ENCODE data around the gene PTRH1. TPM values are rescaled to one million over a fixed set of nuclear protein-coding genes. Genes with fewer than 3 reads are reported as not detected.

PTRH1 gene
- polyA plus RNA-seq, 1 of the 3 experiments (the other 2 are of a cell fraction), result 42.2 TPM

DNA sequence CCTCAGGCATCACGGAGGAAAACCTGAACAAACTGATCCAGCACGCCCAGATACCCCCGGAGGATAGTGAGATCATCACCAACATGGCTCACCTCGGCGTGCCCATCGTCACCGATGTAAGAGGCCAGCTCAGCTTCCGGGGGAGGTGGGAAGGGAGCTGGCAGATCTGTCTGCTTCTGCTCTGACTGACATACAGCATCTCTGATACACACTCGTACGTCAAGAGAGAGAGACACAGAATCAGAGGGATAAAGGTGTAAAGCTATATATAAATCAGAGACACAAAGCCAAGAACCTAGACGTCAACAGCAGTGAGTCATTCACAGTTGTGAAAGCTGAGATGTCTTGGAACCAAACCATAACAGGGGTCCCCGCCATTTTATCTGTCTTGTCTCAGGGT lies 38.8 kb downstream of the PTRH1 start:
- Histone ChIP-seq H3K4me1 (ENCODE audit: control insufficient read depth in 1 of 2, insufficient read depth in 2 of 2, low read depth in 1 of 2, low read length in 1 of 2) (no peaks in the 10 kb centered on the region), H3K4me3 (ENCODE audit: low read depth in 2 of 2, low read length in 1 of 2) (no peak overlapping the region), H4K20me1 (ENCODE audit: insufficient read depth) (no peaks in the 10 kb centered on the region), H3K36me3 (replicated peaks in 1 of 2; ENCODE audit: control insufficient read depth in 1 of 2, insufficient read depth in 2 of 2, low read length in 1 of 2) (peaks cover 24 to 69% of the 10 kb centered on the region in 2 experiments), H3K27me3 (ENCODE audit: insufficient read depth) (no peaks in the 10 kb centered on the region), H3K9me3 (no peaks in the 10 kb centered on the region), H3K4me2 (no peak overlapping the region), H3K79me2 (ENCODE audit: insufficient read depth) (no peaks in the 10 kb centered on the region), H3K9ac (no peak overlapping the region), H3K9me2 (no peaks in the 10 kb centered on the region), H3F3A (replicated peaks; ENCODE audit: insufficient read depth) (no peaks in the 10 kb centered on the region), H2AFZ (ENCODE audit: low read depth) (no peak overlapping the region), H3K27ac (ENCODE audit: low read depth in 2 of 2, low read length in 1 of 2) (no peak overlapping the region)
- WGBS (ENCODE audit: low lambda C conversion rate), result 93% methylated on average over 10 of the region's 12 CpGs
- CTCF ChIA-PET, result interaction anchor here (1.1 kb wide), 1 partner anchor 8 kb away, joined by 3 read pairs; no protein-coding TSS in a partner anchor
- no peak for DNase-seq
- POLR2A ChIA-PET, result no interaction called here
- TF ChIP-seq GATA2 (CRISPR knock-in tag; IDR thresholded peaks at IDR 0.05) (no peak), MXI1 (IDR thresholded peaks at IDR 0.05; ENCODE audit: low read depth, low read length) (no peak), GABPA (IDR thresholded peaks at IDR 0.05; ENCODE audit: low read depth) (no peak), SIN3A (IDR thresholded peaks at IDR 0.05; ENCODE audit: borderline replicate concordance, low read depth, low read length) (no peak), TAF1 (IDR thresholded peaks at IDR 0.05; ENCODE audit: borderline replicate concordance, low read depth, low read length) (no peak), TEAD4 (IDR thresholded peaks at IDR 0.05; ENCODE audit: borderline replicate concordance, insufficient read depth) (no peak), EZH2phosphoT487 (IDR thresholded peaks at IDR 0.05; ENCODE audit: borderline replicate concordance, low read depth) (no peak), EP300 (IDR thresholded peaks at IDR 0.05; ENCODE audit: borderline replicate concordance in 1 of 2, low read depth in 1 of 2, low read length in 1 of 2) (no peak), FOXM1 (IDR thresholded peaks at IDR 0.05; ENCODE audit: low read depth) (no peak), FOXJ3 (CRISPR knock-in tag; IDR thresholded peaks at IDR 0.05) (no peak), ELF1 (IDR thresholded peaks at IDR 0.05) (no peak), JUND (IDR thresholded peaks at IDR 0.05) (no peak), RAD21 (IDR thresholded peaks at IDR 0.05; ENCODE audit: low read length) (no peak)
- TF ChIP-seq, protein P1, sequence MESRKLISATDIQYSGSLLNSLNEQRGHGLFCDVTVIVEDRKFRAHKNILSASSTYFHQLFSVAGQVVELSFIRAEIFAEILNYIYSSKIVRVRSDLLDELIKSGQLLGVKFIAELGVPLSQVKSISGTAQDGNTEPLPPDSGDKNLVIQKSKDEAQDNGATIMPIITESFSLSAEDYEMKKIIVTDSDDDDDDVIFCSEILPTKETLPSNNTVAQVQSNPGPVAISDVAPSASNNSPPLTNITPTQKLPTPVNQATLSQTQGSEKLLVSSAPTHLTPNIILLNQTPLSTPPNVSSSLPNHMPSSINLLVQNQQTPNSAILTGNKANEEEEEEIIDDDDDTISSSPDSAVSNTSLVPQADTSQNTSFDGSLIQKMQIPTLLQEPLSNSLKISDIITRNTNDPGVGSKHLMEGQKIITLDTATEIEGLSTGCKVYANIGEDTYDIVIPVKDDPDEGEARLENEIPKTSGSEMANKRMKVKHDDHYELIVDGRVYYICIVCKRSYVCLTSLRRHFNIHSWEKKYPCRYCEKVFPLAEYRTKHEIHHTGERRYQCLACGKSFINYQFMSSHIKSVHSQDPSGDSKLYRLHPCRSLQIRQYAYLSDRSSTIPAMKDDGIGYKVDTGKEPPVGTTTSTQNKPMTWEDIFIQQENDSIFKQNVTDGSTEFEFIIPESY (IDR thresholded peaks at IDR 0.05; ENCODE audit: borderline replicate concordance, low read depth), result no peak
- TF ChIP-seq, protein P2, sequence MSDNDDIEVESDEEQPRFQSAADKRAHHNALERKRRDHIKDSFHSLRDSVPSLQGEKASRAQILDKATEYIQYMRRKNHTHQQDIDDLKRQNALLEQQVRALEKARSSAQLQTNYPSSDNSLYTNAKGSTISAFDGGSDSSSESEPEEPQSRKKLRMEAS (IDR thresholded peaks at IDR 0.05; ENCODE audit: low read depth), result no peak
- TF ChIP-seq, protein P3, sequence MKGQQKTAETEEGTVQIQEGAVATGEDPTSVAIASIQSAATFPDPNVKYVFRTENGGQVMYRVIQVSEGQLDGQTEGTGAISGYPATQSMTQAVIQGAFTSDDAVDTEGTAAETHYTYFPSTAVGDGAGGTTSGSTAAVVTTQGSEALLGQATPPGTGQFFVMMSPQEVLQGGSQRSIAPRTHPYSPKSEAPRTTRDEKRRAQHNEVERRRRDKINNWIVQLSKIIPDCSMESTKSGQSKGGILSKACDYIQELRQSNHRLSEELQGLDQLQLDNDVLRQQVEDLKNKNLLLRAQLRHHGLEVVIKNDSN (IDR thresholded peaks at IDR 0.05; ENCODE audit: borderline replicate concordance, low read depth), result no peak
- TF ChIP-seq, protein P4, sequence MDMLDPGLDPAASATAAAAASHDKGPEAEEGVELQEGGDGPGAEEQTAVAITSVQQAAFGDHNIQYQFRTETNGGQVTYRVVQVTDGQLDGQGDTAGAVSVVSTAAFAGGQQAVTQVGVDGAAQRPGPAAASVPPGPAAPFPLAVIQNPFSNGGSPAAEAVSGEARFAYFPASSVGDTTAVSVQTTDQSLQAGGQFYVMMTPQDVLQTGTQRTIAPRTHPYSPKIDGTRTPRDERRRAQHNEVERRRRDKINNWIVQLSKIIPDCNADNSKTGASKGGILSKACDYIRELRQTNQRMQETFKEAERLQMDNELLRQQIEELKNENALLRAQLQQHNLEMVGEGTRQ (IDR thresholded peaks at IDR 0.05; ENCODE audit: borderline replicate concordance, low read depth, low read length), result no peak
